ENCODE results near the gene EDC3. TPM values are rescaled to one million over a fixed set of nuclear protein-coding genes. Genes with fewer than 3 reads are reported as not detected.

Gene EDC3
- total RNA-seq, 3 donors from 2014 or later: 30.9 to 31.9 (median 31.6) TPM

- intact Hi-C loops (cut with DNase I, micrococcal nuclease): no loop called here
- H3K36me3 ChIP-seq (ENCODE audit: low read depth): no peaks in the 10 kb centered on the region
These were observed 101.4 kb downstream of the EDC3 start for GRCh38 chr15:74594455-74594854.

GRCh38 chr15:74593122-74593521 is 102.7 kb downstream of the EDC3 start:
- Histone ChIP-seq H3K4me1 (ENCODE audit: low read depth) (peaks cover 3% of the 10 kb centered on the region), H3K36me3 (ENCODE audit: low read depth) (no peaks in the 10 kb centered on the region), H3K4me3 (no peak overlapping the region), H3K9me3 (no peaks in the 10 kb centered on the region)
- ATAC-seq: no peak
- TF ChIP-seq CTCF (IDR thresholded peaks at IDR 0.05): no peak
- intact Hi-C loops (cut with DNase I, micrococcal nuclease): no loop called here
- no peak for DNase-seq

More at GRCh38 chr15:74594455-74594854, 101.4 kb downstream of the EDC3 start:
- H3K9me3 ChIP-seq: no peaks in the 10 kb centered on the region
- TF ChIP-seq CTCF (IDR thresholded peaks at IDR 0.05): no peak
- H3K4me3 ChIP-seq: no peak overlapping the region
- DNase-seq (no peak), ATAC-seq (no peak)
- peaks cover 11% of the 10 kb centered on the region for H3K4me1 ChIP-seq (ENCODE audit: low read depth)

- intact Hi-C loops (cut with DNase I, micrococcal nuclease): no loop called here
- Histone ChIP-seq H3K9me3 (no peaks in the 10 kb centered on the region), H3K36me3 (ENCODE audit: low read depth) (no peaks in the 10 kb centered on the region), H3K4me1 (ENCODE audit: low read depth) (no peaks in the 10 kb centered on the region), H3K4me3 (no peak overlapping the region)
- no peak for TF ChIP-seq CTCF (IDR thresholded peaks at IDR 0.05)
- no peak for DNase-seq
- no peak for ATAC-seq
These were observed 103.6 kb downstream of the EDC3 start for GRCh38 chr15:74592222-74592621.

GRCh38 chr15:74589826-74590225 is 106.0 kb downstream of the EDC3 start:
- intact Hi-C loops (cut with DNase I, micrococcal nuclease): no loop called here
- no peak for ATAC-seq
- TF ChIP-seq CTCF (IDR thresholded peaks at IDR 0.05): no peak
- no peaks in the 10 kb centered on the region for H3K4me1 ChIP-seq (ENCODE audit: low read depth)
- H3K9me3 ChIP-seq: no peaks in the 10 kb centered on the region
- H3K36me3 ChIP-seq (ENCODE audit: low read depth): no peaks in the 10 kb centered on the region
- no peak overlapping the region for H3K4me3 ChIP-seq
- no peak for DNase-seq

DNA sequence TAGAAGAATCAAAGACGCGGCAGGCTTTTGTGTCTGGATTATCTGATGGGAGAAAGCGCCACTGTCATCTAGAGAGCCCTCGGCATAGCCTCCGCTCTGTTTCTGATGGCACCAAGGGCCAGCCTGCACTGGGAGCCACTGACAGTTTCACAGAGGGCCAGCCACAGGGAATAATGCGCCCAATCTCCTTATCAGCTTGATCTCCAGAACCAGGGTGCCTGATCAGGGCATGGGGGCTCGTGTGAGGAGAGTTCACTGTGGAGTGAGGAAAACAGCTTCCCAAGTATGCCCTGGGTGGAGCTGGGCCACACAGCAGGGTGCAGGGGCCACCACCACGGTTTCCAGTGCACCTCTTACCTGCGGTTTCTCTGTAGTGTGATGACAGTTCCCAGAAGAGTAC is 110.0 kb downstream of the EDC3 start:
- TF ChIP-seq CTCF (IDR thresholded peaks at IDR 0.05): no peak
- Histone ChIP-seq H3K36me3 (ENCODE audit: low read depth) (no peaks in the 10 kb centered on the region), H3K9me3 (no peaks in the 10 kb centered on the region), H3K4me1 (ENCODE audit: low read depth) (no peaks in the 10 kb centered on the region), H3K4me3 (no peak overlapping the region)
- no peak for ATAC-seq
- DNase-seq: no peak
- intact Hi-C loops (cut with DNase I, micrococcal nuclease): no loop called here

GRCh38 chr15:74585191-74585590 is 110.6 kb downstream of the EDC3 start:
- Histone ChIP-seq H3K4me1 (ENCODE audit: low read depth) (no peaks in the 10 kb centered on the region), H3K36me3 (ENCODE audit: low read depth) (no peaks in the 10 kb centered on the region), H3K4me3 (no peak overlapping the region), H3K9me3 (no peaks in the 10 kb centered on the region)
- DNase-seq (no peak), ATAC-seq (no peak)
- intact Hi-C loops (cut with DNase I, micrococcal nuclease): no loop called here
- TF ChIP-seq CTCF (IDR thresholded peaks at IDR 0.05): no peak

All from mucosa of descending colon (tissue), 3 donors.